ENCODE measurements around the gene ZFYVE9.

- no peak for TF ChIP-seq POLR2A (IDR thresholded peaks at IDR 0.05)
- TF ChIP-seq, protein P1, sequence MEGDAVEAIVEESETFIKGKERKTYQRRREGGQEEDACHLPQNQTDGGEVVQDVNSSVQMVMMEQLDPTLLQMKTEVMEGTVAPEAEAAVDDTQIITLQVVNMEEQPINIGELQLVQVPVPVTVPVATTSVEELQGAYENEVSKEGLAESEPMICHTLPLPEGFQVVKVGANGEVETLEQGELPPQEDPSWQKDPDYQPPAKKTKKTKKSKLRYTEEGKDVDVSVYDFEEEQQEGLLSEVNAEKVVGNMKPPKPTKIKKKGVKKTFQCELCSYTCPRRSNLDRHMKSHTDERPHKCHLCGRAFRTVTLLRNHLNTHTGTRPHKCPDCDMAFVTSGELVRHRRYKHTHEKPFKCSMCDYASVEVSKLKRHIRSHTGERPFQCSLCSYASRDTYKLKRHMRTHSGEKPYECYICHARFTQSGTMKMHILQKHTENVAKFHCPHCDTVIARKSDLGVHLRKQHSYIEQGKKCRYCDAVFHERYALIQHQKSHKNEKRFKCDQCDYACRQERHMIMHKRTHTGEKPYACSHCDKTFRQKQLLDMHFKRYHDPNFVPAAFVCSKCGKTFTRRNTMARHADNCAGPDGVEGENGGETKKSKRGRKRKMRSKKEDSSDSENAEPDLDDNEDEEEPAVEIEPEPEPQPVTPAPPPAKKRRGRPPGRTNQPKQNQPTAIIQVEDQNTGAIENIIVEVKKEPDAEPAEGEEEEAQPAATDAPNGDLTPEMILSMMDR (IDR thresholded peaks at IDR 0.05 in 4 of 5, conservative IDR thresholded peaks at IDR 0.05 in 1 of 5), result no peak
Measured at GRCh38 chr1:52386458-52386857, 244.6 kb downstream of the ZFYVE9 start.

Data from gastrocnemius medialis (tissue), 4 donors.